Measurements from ENCODE around the gene TBC1D2.

The TBC1D2 gene

DNA sequence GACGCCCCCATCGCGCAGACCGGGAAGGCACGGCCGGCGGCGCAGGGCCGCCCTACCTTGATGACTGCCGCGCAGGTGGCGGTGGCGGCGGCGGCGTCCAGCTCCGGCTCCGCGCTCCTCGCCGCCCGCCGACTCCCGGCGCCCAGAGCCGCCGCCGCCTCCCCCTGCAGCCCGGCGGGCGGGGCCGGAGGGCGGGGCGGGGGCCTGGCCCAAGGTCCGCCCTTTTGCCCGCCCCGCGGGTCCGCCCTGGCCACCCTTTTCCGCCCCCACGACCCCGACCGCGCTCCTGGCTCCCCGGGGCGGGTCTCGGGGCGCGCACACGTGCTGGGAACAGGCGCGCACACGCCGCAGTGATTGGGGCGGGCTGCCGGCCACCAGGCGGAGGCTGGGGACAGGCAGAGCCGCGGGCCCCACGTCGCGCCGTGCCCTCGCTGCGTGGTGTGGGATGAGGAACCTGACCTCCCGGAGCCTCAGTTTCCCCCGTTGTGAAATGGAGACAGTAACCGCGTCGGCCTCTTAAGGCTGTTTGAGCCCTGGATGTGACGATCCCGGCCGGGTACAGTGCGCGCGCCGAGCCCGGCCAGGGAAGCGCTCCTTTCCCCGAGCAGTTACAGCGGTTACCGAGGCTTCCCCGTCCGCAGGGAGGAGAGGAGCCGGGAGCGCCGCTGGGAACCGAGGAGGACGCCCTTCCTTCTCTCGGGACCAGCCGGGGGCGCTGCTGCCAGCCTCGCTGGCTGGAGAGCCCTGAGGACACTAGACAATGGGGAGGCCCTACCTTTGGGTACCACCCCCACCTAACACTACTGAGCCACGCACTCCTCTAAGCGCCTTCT is 62.7 kb downstream of the TBC1D2 start, which contains the start of gene CORO2A:
CORO2A (minus strand) TSS at position 135 of the 833 bp plus-strand sequence. CDS start 34,977 bp downstream, outside the sequence.
- Histone ChIP-seq H3K4me3 (ENCODE audit: low read depth, low read length, poor library complexity, severe bottlenecking) (peak within 1 kb of the TSS; percentile 75), H2AFZ (ENCODE audit: low read length) (no peak within 1 kb of the TSS), H3K79me2 (ENCODE audit: insufficient read depth, low read length) (no peaks in the 10 kb centered on the region), H3K9me3 (ENCODE audit: low read length) (no peaks in the 10 kb centered on the region), H4K20me1 (ENCODE audit: insufficient read depth, low read length) (no peaks in the 10 kb centered on the region), H3K27ac (ENCODE audit: low read depth, low read length, poor library complexity, severe bottlenecking) (no peak within 1 kb of the TSS), H3K4me1 (ENCODE audit: insufficient read depth, low read length, severe bottlenecking) (peaks cover 7% of the 10 kb centered on the region), H3K27me3 (ENCODE audit: insufficient read depth, low read length) (no peaks in the 10 kb centered on the region), H3K36me3 (ENCODE audit: insufficient read depth, low read length) (no peaks in the 10 kb centered on the region), H3K4me2 (ENCODE audit: low read length) (peak within 1 kb of the TSS; percentile 90), H3K9ac (ENCODE audit: low read length) (peak within 1 kb of the TSS; percentile 71), H3F3A (ENCODE audit: insufficient read depth, low read length) (0 out of 2 replicates have a peak, but pooled peaks cover 5% of the 10 kb centered on the region), H3K9me2 (ENCODE audit: low read depth, low read length) (no peaks in the 10 kb centered on the region)
- TF ChIP-seq, protein P1, sequence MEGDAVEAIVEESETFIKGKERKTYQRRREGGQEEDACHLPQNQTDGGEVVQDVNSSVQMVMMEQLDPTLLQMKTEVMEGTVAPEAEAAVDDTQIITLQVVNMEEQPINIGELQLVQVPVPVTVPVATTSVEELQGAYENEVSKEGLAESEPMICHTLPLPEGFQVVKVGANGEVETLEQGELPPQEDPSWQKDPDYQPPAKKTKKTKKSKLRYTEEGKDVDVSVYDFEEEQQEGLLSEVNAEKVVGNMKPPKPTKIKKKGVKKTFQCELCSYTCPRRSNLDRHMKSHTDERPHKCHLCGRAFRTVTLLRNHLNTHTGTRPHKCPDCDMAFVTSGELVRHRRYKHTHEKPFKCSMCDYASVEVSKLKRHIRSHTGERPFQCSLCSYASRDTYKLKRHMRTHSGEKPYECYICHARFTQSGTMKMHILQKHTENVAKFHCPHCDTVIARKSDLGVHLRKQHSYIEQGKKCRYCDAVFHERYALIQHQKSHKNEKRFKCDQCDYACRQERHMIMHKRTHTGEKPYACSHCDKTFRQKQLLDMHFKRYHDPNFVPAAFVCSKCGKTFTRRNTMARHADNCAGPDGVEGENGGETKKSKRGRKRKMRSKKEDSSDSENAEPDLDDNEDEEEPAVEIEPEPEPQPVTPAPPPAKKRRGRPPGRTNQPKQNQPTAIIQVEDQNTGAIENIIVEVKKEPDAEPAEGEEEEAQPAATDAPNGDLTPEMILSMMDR (IDR thresholded peaks at IDR 0.05; ENCODE audit: low read length) = peak; percentile 46; the same call in 1 of the 2 replicates
- TF ChIP-seq EZH2 (IDR thresholded peaks at IDR 0.05; ENCODE audit: borderline replicate concordance, low read length) = no peak

DNA sequence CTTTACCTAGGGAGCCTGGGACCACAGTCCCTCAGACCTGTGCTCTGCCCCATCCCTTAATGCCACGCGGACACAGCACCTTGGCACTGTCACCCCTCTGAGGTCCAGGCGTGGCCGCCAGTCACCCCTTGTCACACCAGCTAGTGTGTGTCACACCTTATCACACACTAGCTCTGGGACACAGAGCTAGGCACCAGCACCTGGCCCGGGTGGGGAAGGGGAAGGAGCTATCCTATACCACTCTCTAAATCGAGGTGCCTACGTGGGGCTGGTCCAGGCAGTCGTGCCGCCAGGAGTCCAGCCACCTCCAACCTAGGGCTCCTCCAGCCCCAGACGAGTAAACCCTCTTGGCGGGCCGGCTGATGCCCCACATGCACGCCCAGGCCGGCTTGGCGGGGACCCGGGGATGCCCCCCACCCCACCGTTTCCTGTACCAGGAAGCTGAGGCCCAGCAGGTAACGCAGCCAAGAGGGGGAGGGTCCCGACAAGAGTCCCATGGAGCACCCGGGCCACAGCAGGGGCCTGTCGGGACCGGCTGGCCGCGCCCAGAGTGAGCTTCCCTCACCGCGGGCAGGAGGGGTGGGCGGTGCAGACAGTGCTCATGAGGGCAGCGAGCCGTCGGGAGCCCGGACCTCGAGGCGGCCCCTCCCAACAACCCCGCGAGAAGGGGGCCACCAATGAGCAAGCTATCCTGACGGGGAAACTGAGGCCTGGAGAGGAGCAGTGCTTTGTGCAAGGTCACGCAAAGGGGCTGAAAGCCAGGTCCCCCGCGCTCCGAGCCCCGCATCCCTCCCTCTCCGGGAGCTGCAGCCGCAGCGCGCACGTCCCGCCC is 63.6 kb downstream of the TBC1D2 start:
- Histone ChIP-seq H3K4me3 (ENCODE audit: low read depth, low read length, poor library complexity, severe bottlenecking) (peak overlapping the region; percentile 75), H3K4me2 (ENCODE audit: low read length) (peak overlapping the region; percentile 90), H3K9me3 (ENCODE audit: low read length) (no peaks in the 10 kb centered on the region), H3K79me2 (ENCODE audit: insufficient read depth, low read length) (no peaks in the 10 kb centered on the region), H3K27ac (ENCODE audit: low read depth, low read length, poor library complexity, severe bottlenecking) (no peak overlapping the region), H3K9me2 (ENCODE audit: low read depth, low read length) (no peaks in the 10 kb centered on the region), H3K36me3 (ENCODE audit: insufficient read depth, low read length) (no peaks in the 10 kb centered on the region), H3F3A (ENCODE audit: insufficient read depth, low read length) (0 out of 2 replicates have a peak, but pooled peaks cover 5% of the 10 kb centered on the region), H4K20me1 (ENCODE audit: insufficient read depth, low read length) (no peaks in the 10 kb centered on the region), H3K27me3 (ENCODE audit: insufficient read depth, low read length) (no peaks in the 10 kb centered on the region), H3K4me1 (ENCODE audit: insufficient read depth, low read length, severe bottlenecking) (peaks cover 7% of the 10 kb centered on the region), H3K9ac (ENCODE audit: low read length) (peak overlapping the region; percentile 60; the same call in 1 of the 2 replicates), H2AFZ (ENCODE audit: low read length) (no peak overlapping the region)
- no peak for TF ChIP-seq EZH2 (IDR thresholded peaks at IDR 0.05; ENCODE audit: borderline replicate concordance, low read length)
- TF ChIP-seq, protein P1 (IDR thresholded peaks at IDR 0.05; ENCODE audit: low read length) = no peak

DNA sequence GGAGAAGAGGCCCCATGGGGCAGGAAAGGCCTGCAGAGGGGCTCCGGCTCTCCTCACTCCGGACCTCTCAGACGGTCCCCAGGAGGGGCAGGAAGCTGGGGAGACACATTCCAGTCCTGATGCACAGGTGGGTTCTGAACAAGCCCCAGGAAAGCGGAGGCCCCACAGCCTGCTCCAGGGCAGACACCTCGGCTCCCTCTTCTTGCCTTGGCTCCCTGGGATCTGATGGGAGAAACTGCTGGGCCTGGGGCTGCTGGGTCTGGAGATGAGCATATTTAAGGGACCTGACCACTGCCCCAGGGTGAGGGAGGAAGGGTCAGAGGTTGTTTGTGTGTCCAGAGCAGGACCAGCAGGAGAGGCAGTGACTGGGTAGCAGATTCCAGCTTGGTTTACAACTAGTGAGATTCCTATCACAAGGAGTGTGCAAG is 64.3 kb downstream of the TBC1D2 start:
- TF ChIP-seq EZH2 (IDR thresholded peaks at IDR 0.05; ENCODE audit: borderline replicate concordance, low read length) = no peak
- TF ChIP-seq, protein P1 (IDR thresholded peaks at IDR 0.05; ENCODE audit: low read length) = no peak
- no peaks in the 10 kb centered on the region for H4K20me1 ChIP-seq (ENCODE audit: insufficient read depth, low read length)
- H3K4me2 ChIP-seq (ENCODE audit: low read length) = no peak overlapping the region
- no peak overlapping the region for H3K27ac ChIP-seq (ENCODE audit: low read depth, low read length, poor library complexity, severe bottlenecking)
- no peak overlapping the region for H3K4me3 ChIP-seq (ENCODE audit: low read depth, low read length, poor library complexity, severe bottlenecking)
- H3K4me1 ChIP-seq (ENCODE audit: insufficient read depth, low read length, severe bottlenecking) = peaks cover 7% of the 10 kb centered on the region
- no peaks in the 10 kb centered on the region for H3K9me3 ChIP-seq (ENCODE audit: low read length)
- no peaks in the 10 kb centered on the region for H3K9me2 ChIP-seq (ENCODE audit: low read depth, low read length)
- H3K27me3 ChIP-seq (ENCODE audit: insufficient read depth, low read length) = no peaks in the 10 kb centered on the region
- no peak overlapping the region for H2AFZ ChIP-seq (ENCODE audit: low read length)
- H3K36me3 ChIP-seq (ENCODE audit: insufficient read depth, low read length) = no peaks in the 10 kb centered on the region
- 0 out of 2 replicates have a peak, but pooled peaks cover 5% of the 10 kb centered on the region for H3F3A ChIP-seq (ENCODE audit: insufficient read depth, low read length)
- no peaks in the 10 kb centered on the region for H3K79me2 ChIP-seq (ENCODE audit: insufficient read depth, low read length)
- no peak overlapping the region for H3K9ac ChIP-seq (ENCODE audit: low read length)
